DOHH2 (cell line): ENCODE results near the gene ST6GALNAC5.

Experiments used
- EZH2phosphoT487 ChIP-seq: fragments of 200-600 bp; sonication (generic); IDR thresholded peaks from 2 replicates; pipeline ENCODE4 v1.6.1; 2017; ENCODE audit warnings: borderline replicate concordance, mild to moderate bottlenecking, antibody characterized with exemption, low read length, moderate library complexity, mixed read lengths
- TF ChIP-seq, protein P1 (sequence below): fragments of 200-600 bp; sonication (generic); IDR thresholded peaks from one replicate; pipeline ENCODE4 v1.5.1; 2014; ENCODE audit warnings: antibody characterized with exemption, mild to moderate bottlenecking, low read depth, low read length; ENCODE audit not compliant: poor library complexity, severe bottlenecking

DNA sequence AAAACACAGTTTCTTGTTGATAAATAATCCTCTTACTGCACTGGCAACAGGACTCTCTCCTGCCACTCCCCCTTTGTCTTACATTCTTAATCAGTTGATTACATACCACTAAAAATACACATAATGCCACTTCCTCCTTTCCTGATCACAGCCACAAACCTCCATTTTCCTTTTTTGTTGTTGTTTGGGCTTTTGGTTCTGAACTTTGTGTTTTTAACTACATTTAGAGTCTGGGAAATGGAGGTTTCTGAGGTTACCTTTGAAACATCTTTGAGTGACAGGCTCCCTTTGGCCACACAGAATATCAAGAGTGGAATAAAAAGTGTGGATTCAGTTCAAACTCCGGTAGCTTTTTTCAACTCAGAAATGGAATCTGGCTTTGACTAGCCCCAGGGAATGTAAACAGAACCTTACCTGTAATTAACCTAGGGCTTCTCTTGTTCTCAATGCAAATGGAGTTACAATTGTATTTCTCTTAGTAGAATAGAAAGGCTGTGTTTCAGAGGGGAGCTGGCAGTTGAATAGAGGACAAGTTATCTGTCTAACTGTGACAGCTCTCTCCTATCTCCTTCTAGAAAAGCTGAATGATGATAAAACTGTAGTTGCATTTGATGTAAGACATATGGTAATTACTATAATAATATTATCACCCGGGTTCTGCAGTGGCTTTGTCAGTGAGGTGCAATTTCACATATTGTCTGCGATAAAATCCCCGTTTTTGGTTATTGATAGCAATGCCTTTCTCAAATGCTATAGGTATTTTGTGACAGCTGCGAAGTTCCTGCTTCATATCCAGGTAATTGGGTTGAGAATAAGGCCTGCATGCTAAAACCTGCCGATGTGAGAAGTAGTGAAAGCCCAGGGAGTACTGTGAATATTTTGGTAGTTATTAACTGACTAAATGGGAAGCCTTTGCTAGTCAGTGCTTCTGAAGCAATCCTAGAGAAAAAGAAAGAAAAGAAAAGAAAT lies 66.9 kb downstream of the ST6GALNAC5 start:
- TF ChIP-seq, protein P1, sequence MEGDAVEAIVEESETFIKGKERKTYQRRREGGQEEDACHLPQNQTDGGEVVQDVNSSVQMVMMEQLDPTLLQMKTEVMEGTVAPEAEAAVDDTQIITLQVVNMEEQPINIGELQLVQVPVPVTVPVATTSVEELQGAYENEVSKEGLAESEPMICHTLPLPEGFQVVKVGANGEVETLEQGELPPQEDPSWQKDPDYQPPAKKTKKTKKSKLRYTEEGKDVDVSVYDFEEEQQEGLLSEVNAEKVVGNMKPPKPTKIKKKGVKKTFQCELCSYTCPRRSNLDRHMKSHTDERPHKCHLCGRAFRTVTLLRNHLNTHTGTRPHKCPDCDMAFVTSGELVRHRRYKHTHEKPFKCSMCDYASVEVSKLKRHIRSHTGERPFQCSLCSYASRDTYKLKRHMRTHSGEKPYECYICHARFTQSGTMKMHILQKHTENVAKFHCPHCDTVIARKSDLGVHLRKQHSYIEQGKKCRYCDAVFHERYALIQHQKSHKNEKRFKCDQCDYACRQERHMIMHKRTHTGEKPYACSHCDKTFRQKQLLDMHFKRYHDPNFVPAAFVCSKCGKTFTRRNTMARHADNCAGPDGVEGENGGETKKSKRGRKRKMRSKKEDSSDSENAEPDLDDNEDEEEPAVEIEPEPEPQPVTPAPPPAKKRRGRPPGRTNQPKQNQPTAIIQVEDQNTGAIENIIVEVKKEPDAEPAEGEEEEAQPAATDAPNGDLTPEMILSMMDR = no peak
- TF ChIP-seq EZH2phosphoT487 = no peak
